ENCODE results near the gene FILIP1L. TPM values are rescaled to one million over a fixed set of nuclear protein-coding genes. Genes with fewer than 3 reads are reported as not detected.

The FILIP1L gene
- total RNA-seq, 4 donors from 2014 or later = 87.1 to 115 (median 99.6) TPM

- DNase-seq = no peak
- H3K27ac ChIP-seq = peak overlapping the region; percentile 60 to 77 (median 70)
- in situ Hi-C loops (cut with MboI; ENCODE audit: low sequenced_read_pairs in 4 of 4) (no loop called here), intact Hi-C loops (cut with DNase I; ENCODE audit: low total_unique reads) (no loop called here)
- ATAC-seq = peak; percentile 30 to 72
- no peak overlapping the region for H3K4me3 ChIP-seq
- H3K4me1 ChIP-seq = peaks cover 68 to 75% of the 10 kb centered on the region in 2 donors
- TF ChIP-seq CTCF (IDR thresholded peaks at IDR 0.05 in 4 of 5, conservative IDR thresholded peaks at IDR 0.05 in 1 of 5) (no peak), POLR2A (IDR thresholded peaks at IDR 0.05) (no peak)
- H3K36me3 ChIP-seq = no peaks in the 10 kb centered on the region
- H3K27me3 ChIP-seq = no peaks in the 10 kb centered on the region
- no peaks in the 10 kb centered on the region for H3K9me3 ChIP-seq
Measured at GRCh38 chr3:99958222-99958912, 155.9 kb downstream of the FILIP1L start.

- H3K4me1 ChIP-seq = peaks cover 58 to 68% of the 10 kb centered on the region in 2 donors
- H3K9me3 ChIP-seq = no peaks in the 10 kb centered on the region
- intact Hi-C loops (cut with DNase I; ENCODE audit: low total_unique reads) = no loop called here
- H3K27ac ChIP-seq = peak overlapping the region; percentile 60 to 77 (median 70)
- DNase-seq = no peak
- no peak for ATAC-seq
- H3K4me3 ChIP-seq = no peak overlapping the region
- H3K36me3 ChIP-seq = no peaks in the 10 kb centered on the region
- TF ChIP-seq POLR2A (IDR thresholded peaks at IDR 0.05) (no peak), CTCF (IDR thresholded peaks at IDR 0.05 in 4 of 5, conservative IDR thresholded peaks at IDR 0.05 in 1 of 5) (no peak)
- no peaks in the 10 kb centered on the region for H3K27me3 ChIP-seq
- in situ Hi-C loops (cut with MboI; ENCODE audit: low sequenced_read_pairs in 4 of 4) = no loop called here
Measured at GRCh38 chr3:99957151-99957796, 157.0 kb downstream of the FILIP1L start.

- Histone ChIP-seq H3K27ac (peak overlapping the region; percentile 60 to 77 (median 68)), H3K27me3 (no peaks in the 10 kb centered on the region), H3K4me3 (no peak overlapping the region), H3K9me3 (no peaks in the 10 kb centered on the region), H3K36me3 (no peaks in the 10 kb centered on the region), H3K4me1 (peaks cover 49 to 57% of the 10 kb centered on the region in 2 donors)
- no peak for DNase-seq
- ATAC-seq = no peak
- TF ChIP-seq POLR2A (IDR thresholded peaks at IDR 0.05) (no peak), CTCF (IDR thresholded peaks at IDR 0.05 in 4 of 5, conservative IDR thresholded peaks at IDR 0.05 in 1 of 5) (no peak)
- intact Hi-C loops (cut with DNase I; ENCODE audit: low total_unique reads) = no loop called here
- in situ Hi-C loops (cut with MboI; ENCODE audit: low sequenced_read_pairs in 4 of 4) = no loop called here
Measured at GRCh38 chr3:99955773-99956562, 158.3 kb downstream of the FILIP1L start.

GRCh38 chr3:99954914-99955644 is 159.2 kb downstream of the FILIP1L start:
- peaks cover 41 to 58% of the 10 kb centered on the region in 2 donors for H3K4me1 ChIP-seq
- in situ Hi-C loops (cut with MboI; ENCODE audit: low sequenced_read_pairs in 4 of 4) (no loop called here), intact Hi-C loops (cut with DNase I; ENCODE audit: low total_unique reads) (loop anchor here (5.0 kb wide), 1 partner anchor 1978 kb away; no protein-coding TSS in a partner anchor)
- TF ChIP-seq POLR2A (IDR thresholded peaks at IDR 0.05) (no peak), CTCF (IDR thresholded peaks at IDR 0.05 in 4 of 5, conservative IDR thresholded peaks at IDR 0.05 in 1 of 5) (no peak)
- no peaks in the 10 kb centered on the region for H3K27me3 ChIP-seq
- H3K27ac ChIP-seq = peak overlapping the region; percentile 19 to 77 (median 68)
- DNase-seq (no peak), ATAC-seq (no peak)
- H3K4me3 ChIP-seq = no peak overlapping the region
- H3K36me3 ChIP-seq = no peaks in the 10 kb centered on the region
- H3K9me3 ChIP-seq = no peaks in the 10 kb centered on the region
